GM23338 (cell line): ENCODE measurements around the gene RRBP1. TPM values are rescaled to one million over a fixed set of nuclear protein-coding genes. Genes with fewer than 3 reads are reported as not detected.

ENCODE experiments used
- ATAC-seq: fragments of 200-7000 bp; cut with Tn5 transposase; 3 replicates; pipeline ENCODE4 v1.9.1; 2020
- DNase-seq: peaks from one replicate; pipeline ENCODE4 v3.0.0-alpha.2; 2015; ENCODE audit warnings: low spot score
- H2AFZ ChIP-seq: fragments of 200-600 bp; sonication (generic); 2 replicates; pipeline ENCODE4 v1.8.0; 2016; ENCODE audit warnings: antibody characterized with exemption, mild to moderate bottlenecking, moderate library complexity
- H3F3A ChIP-seq: fragments of 200-600 bp; sonication (generic); replicated peaks from 2 replicates; pipeline ENCODE4 v1.8.0; 2017; ENCODE audit warnings: antibody characterized with exemption, mixed run types, low read depth
- H3K27ac ChIP-seq: fragments of 200-600 bp; sonication (generic); 2 replicates; pipeline ENCODE4 v1.6.1; 2016; ENCODE audit warnings: low read depth
- H3K27me3 ChIP-seq: fragments of 200-600 bp; sonication (generic); 2 replicates; pipeline ENCODE4 v1.8.0; 2016; ENCODE audit warnings: mild to moderate bottlenecking, mixed run types, moderate library complexity; ENCODE audit not compliant: insufficient read depth
- H3K36me3 ChIP-seq: fragments of 200-600 bp; sonication (generic); 2 replicates; pipeline ENCODE4 v1.8.0; 2016; ENCODE audit warnings: mild to moderate bottlenecking; ENCODE audit not compliant: insufficient read depth
- H3K4me1 ChIP-seq: fragments of 200-600 bp; sonication (generic); 2 replicates; pipeline ENCODE4 v1.8.0; 2016; ENCODE audit warnings: mild to moderate bottlenecking, moderate library complexity; ENCODE audit not compliant: insufficient read depth
- H3K4me2 ChIP-seq: fragments of 200-600 bp; sonication (generic); 2 replicates; pipeline ENCODE4 v1.7.1; 2017; ENCODE audit warnings: mixed run types
- H3K4me3 ChIP-seq: fragments of 200-600 bp; sonication (generic); 2 replicates; pipeline ENCODE4 v1.6.1; 2016; ENCODE audit warnings: mixed run types
- H3K79me2 ChIP-seq: fragments of 200-600 bp; sonication (generic); replicated peaks from 2 replicates; pipeline ENCODE4 v1.8.0; 2017; ENCODE audit warnings: mild to moderate bottlenecking; ENCODE audit not compliant: insufficient read depth
- H3K9me2 ChIP-seq: fragments of 200-600 bp; sonication (generic); 2 replicates; pipeline ENCODE4 v1.8.0; 2017; ENCODE audit not compliant: insufficient read depth
- H4K20me1 ChIP-seq: fragments of 200-600 bp; sonication (generic); replicated peaks from 2 replicates; pipeline ENCODE4 v1.8.0; 2017; ENCODE audit warnings: mild to moderate bottlenecking; ENCODE audit not compliant: insufficient read depth
- H3K27ac Mint-ChIP-seq: 2 replicates; pipeline ENCODE4 v1.8.0; 2020; ENCODE audit warnings: inconsistent platforms, mild to moderate bottlenecking, moderate library complexity, mixed read lengths
- H3K27me3 Mint-ChIP-seq: 3 replicates; pipeline ENCODE4 v1.8.0; 2022; ENCODE audit warnings: low read depth, mild to moderate bottlenecking, moderate library complexity, mixed read lengths, inconsistent platforms; ENCODE audit not compliant: insufficient read depth, poor library complexity
- H3K36me3 Mint-ChIP-seq: 3 replicates; pipeline ENCODE4 v1.8.0; 2021; ENCODE audit warnings: low read depth, mild to moderate bottlenecking, inconsistent platforms, moderate library complexity, mixed read lengths
- H3K4me1 Mint-ChIP-seq: 3 replicates; pipeline ENCODE4 v1.8.0; 2020; ENCODE audit warnings: mild to moderate bottlenecking, inconsistent platforms, mixed read lengths
- H3K4me3 Mint-ChIP-seq: 3 replicates; pipeline ENCODE4 v1.8.0; 2021; ENCODE audit warnings: moderate library complexity, mild to moderate bottlenecking, inconsistent platforms, mixed read lengths
- H3K9me3 Mint-ChIP-seq: 3 replicates; pipeline ENCODE4 v1.8.0; 2020; ENCODE audit warnings: moderate library complexity, mild to moderate bottlenecking, inconsistent platforms, mixed read lengths
- CREB1 ChIP-seq: fragments of 250-450 bp; sonication (Bioruptor Pico); IDR thresholded peaks from 2 replicates; pipeline ENCODE4 v1.5.0; 2020; ENCODE audit warnings: low read depth, mild to moderate bottlenecking, moderate library complexity
- CTCF ChIP-seq, 2 experiments: fragments of 200-600 bp in 1 of 2; sonication (generic) in 1 of 2; conservative IDR thresholded peaks; 2 replicates each; pipeline versions ENCODE4 v1.5.1 to v1.6.1; 2016 to 2017; ENCODE audit warnings: antibody characterized with exemption in 2 of 2, low read depth in 2 of 2, mild to moderate bottlenecking in 2 of 2, moderate library complexity in 1 of 2
- ETS1 ChIP-seq: IDR thresholded peaks from 2 replicates; pipeline ENCODE4 v1.6.1; 2016; ENCODE audit warnings: antibody characterized with exemption
- EZH2 ChIP-seq: fragments of 200-600 bp; sonication (generic); IDR thresholded peaks from one replicate; pipeline ENCODE4 v1.8.0; 2017; ENCODE audit warnings: antibody characterized with exemption, mild to moderate bottlenecking, low read depth; ENCODE audit not compliant: unreplicated experiment
- EZH2phosphoT487 ChIP-seq: fragments of 200-600 bp; sonication (generic); IDR thresholded peaks from one replicate; pipeline ENCODE4 v1.8.1; 2018; ENCODE audit warnings: antibody characterized with exemption; ENCODE audit not compliant: unreplicated experiment
- JUNB ChIP-seq: IDR thresholded peaks from one replicate; pipeline ENCODE4 v1.6.1; 2016; ENCODE audit warnings: antibody characterized with exemption; ENCODE audit not compliant: unreplicated experiment
- NANOG ChIP-seq: IDR thresholded peaks from 2 replicates; pipeline ENCODE4 v1.6.1; 2016; ENCODE audit warnings: antibody characterized with exemption, borderline replicate concordance
- POLR2AphosphoS5 ChIP-seq: IDR thresholded peaks from 2 replicates; pipeline ENCODE4 v1.6.1; 2016; ENCODE audit warnings: antibody characterized with exemption, low read depth
- REST ChIP-seq: IDR thresholded peaks from one replicate; pipeline ENCODE4 v1.6.1; 2018; ENCODE audit warnings: antibody characterized with exemption; ENCODE audit not compliant: unreplicated experiment
- STAT1 ChIP-seq: IDR thresholded peaks from one replicate; pipeline ENCODE4 v1.6.1; 2016; ENCODE audit warnings: antibody characterized with exemption; ENCODE audit not compliant: unreplicated experiment
- ZNF114 ChIP-seq: fragments of 250-450 bp; sonication (Bioruptor Pico); IDR thresholded peaks from 2 replicates; pipeline ENCODE4 v1.5.0; 2020; ENCODE audit warnings: mild to moderate bottlenecking, moderate library complexity
- ZNF331 ChIP-seq: fragments of 250-450 bp; sonication (Bioruptor Pico); IDR thresholded peaks from 2 replicates; pipeline ENCODE4 v1.5.0; 2020; ENCODE audit warnings: low read depth, mild to moderate bottlenecking, moderate library complexity
- ZNF462 ChIP-seq: fragments of 250-450 bp; sonication (Bioruptor Pico); IDR thresholded peaks from 2 replicates; pipeline ENCODE4 v1.5.0; 2020; ENCODE audit warnings: mild to moderate bottlenecking, moderate library complexity
- polyA plus RNA-seq: library from polyadenylated mRNA; unstranded; fragments of >200 nt; fragmentation: Nextera tagmentation; extraction: Ambion mirVana; gene quantifications from 2 replicates; pipeline ENCODE4 v1.2.1, GENCODE V29; 2016
- total RNA-seq: library from RNA; depleted of rRNA; stranded (reverse); fragments of >200 nt; shearing (Covaris generic); gene quantifications from 2 replicates; pipeline ENCODE4 v1.2.3, GENCODE V29; 2014

Gene RRBP1
- total and polyA plus RNA-seq, 2 experiments from 2014 or later, result 105 to 113 TPM

GRCh38 chr20:17660667-17661066 is 21.4 kb downstream of the RRBP1 start:
- no peaks in the 10 kb centered on the region for H3K9me2 ChIP-seq
- peaks cover 54% of the 10 kb centered on the region for H3K36me3 Mint-ChIP-seq
- ATAC-seq (no peak), DNase-seq (no peak)
- no peak overlapping the region for H3K27ac ChIP-seq
- no peak overlapping the region for H3K4me2 ChIP-seq
- no peak overlapping the region for H2AFZ ChIP-seq
- H3K79me2 ChIP-seq, result peaks cover 86% of the 10 kb centered on the region
- peaks cover 35% of the 10 kb centered on the region for H3K4me1 ChIP-seq
- peaks cover 27% of the 10 kb centered on the region for H4K20me1 ChIP-seq
- no peaks in the 10 kb centered on the region for H3K27me3 ChIP-seq
- H3F3A ChIP-seq, result peaks cover 3% of the 10 kb centered on the region; the same call in 1 of the 2 replicates
- H3K4me3 ChIP-seq, result no peak overlapping the region
- H3K4me1 Mint-ChIP-seq, result peaks cover 53% of the 10 kb centered on the region
- H3K4me3 Mint-ChIP-seq, result no peak overlapping the region
- H3K27me3 Mint-ChIP-seq, result peaks cover 7% of the 10 kb centered on the region
- H3K36me3 ChIP-seq, result peaks cover 15% of the 10 kb centered on the region
- peaks cover 28% of the 10 kb centered on the region for H3K9me3 Mint-ChIP-seq
- peak overlapping the region; percentile 37; the same call in 1 of the 2 replicates for H3K27ac Mint-ChIP-seq
- TF ChIP-seq EZH2phosphoT487, result no peak
- TF ChIP-seq REST, result no peak
- TF ChIP-seq CTCF (conservative IDR thresholded peaks at IDR 0.05; ENCODE audit: low read depth in 2 of 2), result no peak
- no peak for TF ChIP-seq STAT1
- TF ChIP-seq POLR2AphosphoS5, result no peak
- no peak for TF ChIP-seq ZNF331
- TF ChIP-seq ZNF462, result no peak
- TF ChIP-seq NANOG, result no peak
- no peak for TF ChIP-seq CREB1 (CRISPR knock-in tag)
- TF ChIP-seq EZH2, result no peak
- TF ChIP-seq ETS1, result no peak
- no peak for TF ChIP-seq JUNB
- TF ChIP-seq ZNF114 (CRISPR knock-in tag), result no peak
